ENCODE measurements around the gene TMPRSS2. TPM values are rescaled to one million over a fixed set of nuclear protein-coding genes. Genes with fewer than 3 reads are reported as not detected.

Gene TMPRSS2
- total and polyA plus RNA-seq, 2 donors (not counting 3 experiments of a cell fraction or from before 2014, with no cell fraction given) = not detected

- intact Hi-C loops (cut with micrococcal nuclease) = no loop called here
- CTCF ChIA-PET = no interaction called here
- POLR2A ChIA-PET = no interaction called here
Observed at GRCh38 chr21:41536827-41537103, 28.8 kb upstream of the TMPRSS2 start.

More at GRCh38 chr21:41536827-41537103, 28.8 kb upstream of the TMPRSS2 start:
- DNase-seq (ENCODE audit: low read depth, low spot score) = no peak
- Histone ChIP-seq H3K4me2 (ENCODE audit: insufficient read depth, low read length) (no peak overlapping the region), H3K27me3 (ENCODE audit: control insufficient read depth in 2 of 2, insufficient read depth in 2 of 2, low read length in 2 of 2) (no peaks in the 10 kb centered on the region), H2AFZ (ENCODE audit: low read depth, low read length) (no peak overlapping the region), H3K36me3 (ENCODE audit: control insufficient read depth in 2 of 2, extremely low read depth in 1 of 2, insufficient read depth in 2 of 2, low read length in 2 of 2) (no peaks in the 10 kb centered on the region), H3K4me3 (replicated peaks in 1 of 3; ENCODE audit: insufficient read depth in 1 of 3, low read depth in 1 of 3, low read length in 3 of 3) (no peak overlapping the region), H3K9me1 (replicated peaks; ENCODE audit: control insufficient read depth, extremely low read depth, insufficient read depth, low read length) (no peaks in the 10 kb centered on the region), H3K79me2 (ENCODE audit: control insufficient read depth, insufficient read depth, low read length) (no peaks in the 10 kb centered on the region), H3K27ac (ENCODE audit: insufficient read depth, low read depth, low read length) (no peak overlapping the region), H3K9ac (replicated peaks; ENCODE audit: extremely low read depth, insufficient read depth, low read length) (no peak overlapping the region), H3K9me3 (replicated peaks; ENCODE audit: control insufficient read depth, insufficient read depth, low read length) (no peaks in the 10 kb centered on the region), H3K4me1 (ENCODE audit: control insufficient read depth, extremely low read depth, insufficient read depth, low read length) (no peaks in the 10 kb centered on the region), H4K20me1 (replicated peaks; ENCODE audit: control insufficient read depth, extremely low read depth, insufficient read depth, low read length) (no peaks in the 10 kb centered on the region)
- dilution Hi-C loops (cut with MboI; ENCODE audit: extremely low pct_ligation_motif_present, low sequenced_read_pairs) = no loop called here
- BruUV-seq (replicated peaks) = no TSS peak
- TF ChIP-seq POLR2AphosphoS5 (IDR thresholded peaks at IDR 0.05; ENCODE audit: insufficient read depth, low read depth, low read length) (no peak), FOS (IDR thresholded peaks at IDR 0.05; ENCODE audit: borderline replicate concordance, insufficient read depth, low read length) (no peak), EZH2 (IDR thresholded peaks at IDR 0.05; ENCODE audit: borderline replicate concordance, low read depth, low read length, severe bottlenecking) (no peak), MYC (IDR thresholded peaks at IDR 0.05; ENCODE audit: low read depth, low read length) (no peak), POLR2A (IDR thresholded peaks at IDR 0.05; ENCODE audit: low read depth, low read length) (no peak), JUN (IDR thresholded peaks at IDR 0.05; ENCODE audit: borderline replicate concordance, insufficient read depth, insufficient read length, low read depth) (no peak), GATA2 (IDR thresholded peaks at IDR 0.05; ENCODE audit: insufficient read depth, insufficient read length, low read depth, low read length) (no peak)
- TF ChIP-seq, protein P1, sequence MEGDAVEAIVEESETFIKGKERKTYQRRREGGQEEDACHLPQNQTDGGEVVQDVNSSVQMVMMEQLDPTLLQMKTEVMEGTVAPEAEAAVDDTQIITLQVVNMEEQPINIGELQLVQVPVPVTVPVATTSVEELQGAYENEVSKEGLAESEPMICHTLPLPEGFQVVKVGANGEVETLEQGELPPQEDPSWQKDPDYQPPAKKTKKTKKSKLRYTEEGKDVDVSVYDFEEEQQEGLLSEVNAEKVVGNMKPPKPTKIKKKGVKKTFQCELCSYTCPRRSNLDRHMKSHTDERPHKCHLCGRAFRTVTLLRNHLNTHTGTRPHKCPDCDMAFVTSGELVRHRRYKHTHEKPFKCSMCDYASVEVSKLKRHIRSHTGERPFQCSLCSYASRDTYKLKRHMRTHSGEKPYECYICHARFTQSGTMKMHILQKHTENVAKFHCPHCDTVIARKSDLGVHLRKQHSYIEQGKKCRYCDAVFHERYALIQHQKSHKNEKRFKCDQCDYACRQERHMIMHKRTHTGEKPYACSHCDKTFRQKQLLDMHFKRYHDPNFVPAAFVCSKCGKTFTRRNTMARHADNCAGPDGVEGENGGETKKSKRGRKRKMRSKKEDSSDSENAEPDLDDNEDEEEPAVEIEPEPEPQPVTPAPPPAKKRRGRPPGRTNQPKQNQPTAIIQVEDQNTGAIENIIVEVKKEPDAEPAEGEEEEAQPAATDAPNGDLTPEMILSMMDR (IDR thresholded peaks at IDR 0.05; ENCODE audit: extremely low read depth in 1 of 2, insufficient read depth in 1 of 2, low read depth in 1 of 2, low read length in 2 of 2) = no peak
- TF ChIP-seq, protein P2, sequence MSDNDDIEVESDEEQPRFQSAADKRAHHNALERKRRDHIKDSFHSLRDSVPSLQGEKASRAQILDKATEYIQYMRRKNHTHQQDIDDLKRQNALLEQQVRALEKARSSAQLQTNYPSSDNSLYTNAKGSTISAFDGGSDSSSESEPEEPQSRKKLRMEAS (IDR thresholded peaks at IDR 0.05; ENCODE audit: insufficient read depth, insufficient read length) = no peak
- FAIRE-seq = no peak

All from endothelial cell of umbilical vein (primary cell).